Endometrial microvascular endothelial cells (primary cell): ENCODE data around the gene NEMP2. TPM values are rescaled to one million over a fixed set of nuclear protein-coding genes. Genes with fewer than 3 reads are reported as not detected.
"Not testable (repeated sequence)": the region's sequence is repeated elsewhere in the genome, so short reads cannot be mapped to it uniquely, and the experiment has no call there.

Experiments used
- in situ Hi-C: cut with HindIII; loops from 2 replicates; pipeline ENCODE4 v1.10.0; 2017; ENCODE audit warnings: low sequenced_read_pairs, low pct_unique_long_range_greater_than_20kb; ENCODE audit errors: inconsistent ontology term
- total RNA-seq: library from RNA; depleted of rRNA; stranded (reverse); fragments of >200 nt; gene quantifications from one replicate; pipeline ENCODE4 v1.2.3, GENCODE V29; 2015; ENCODE audit errors: inconsistent ontology term

Gene NEMP2
- total RNA-seq, 1 donor from 2014 or later, result 4.2 TPM

DNA sequence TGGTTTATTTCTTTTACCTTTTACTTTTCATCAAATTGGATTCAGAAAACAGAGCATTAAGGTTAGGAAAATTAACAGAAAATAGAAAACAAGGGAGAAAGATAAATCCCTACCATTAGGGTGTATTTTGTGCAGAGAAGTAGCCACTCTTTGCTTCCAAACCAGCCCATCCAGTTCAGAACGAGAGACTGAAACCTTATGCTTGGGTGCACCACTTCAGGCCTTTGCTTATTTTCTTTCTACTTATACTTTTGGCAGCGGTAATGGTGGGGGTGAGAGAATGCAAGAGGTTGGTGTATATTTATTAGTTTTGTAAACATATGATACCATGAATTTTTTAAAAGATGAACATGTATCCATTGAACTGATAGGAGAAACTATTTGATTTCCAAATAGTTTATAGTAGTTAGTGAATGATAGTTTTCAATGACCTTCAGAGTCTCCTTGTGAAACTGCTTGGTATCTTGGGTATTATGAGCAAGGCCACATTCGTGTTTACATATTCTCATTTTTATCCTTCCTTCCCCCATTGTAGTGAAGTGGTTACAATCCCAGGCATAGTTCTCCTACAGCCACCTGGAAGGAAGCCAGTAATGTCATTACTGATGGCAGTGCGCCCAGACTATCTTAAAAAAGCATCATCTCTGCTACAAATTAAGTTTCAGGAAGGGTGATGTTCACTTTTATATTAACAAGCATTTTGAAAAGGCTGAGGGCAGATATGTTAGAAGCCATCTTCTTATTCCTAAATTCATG lies 65.5 kb downstream of the NEMP2 start:
- in situ Hi-C loops, result no loop called here

DNA sequence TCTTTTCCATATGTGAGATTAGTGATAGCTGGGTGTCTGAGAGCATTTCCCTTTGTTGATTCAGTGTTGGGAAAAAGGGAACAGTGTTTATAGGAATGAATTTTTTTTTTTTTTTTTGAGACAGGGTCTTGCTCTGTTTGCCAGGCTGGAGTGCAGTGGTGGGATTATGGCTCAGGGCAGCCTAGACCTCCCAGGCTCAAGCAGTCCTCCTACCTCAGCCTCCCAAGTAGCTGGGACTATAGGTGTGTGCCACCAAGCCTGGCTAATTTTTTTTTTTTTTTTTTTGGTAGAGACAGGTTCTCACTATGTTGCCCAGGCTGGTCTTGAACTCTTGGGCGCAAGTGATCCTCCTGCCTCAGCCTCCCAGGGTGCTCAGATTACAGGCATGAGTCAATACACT lies 66.2 kb downstream of the NEMP2 start:
- in situ Hi-C loops, result not testable (repeated sequence)

DNA sequence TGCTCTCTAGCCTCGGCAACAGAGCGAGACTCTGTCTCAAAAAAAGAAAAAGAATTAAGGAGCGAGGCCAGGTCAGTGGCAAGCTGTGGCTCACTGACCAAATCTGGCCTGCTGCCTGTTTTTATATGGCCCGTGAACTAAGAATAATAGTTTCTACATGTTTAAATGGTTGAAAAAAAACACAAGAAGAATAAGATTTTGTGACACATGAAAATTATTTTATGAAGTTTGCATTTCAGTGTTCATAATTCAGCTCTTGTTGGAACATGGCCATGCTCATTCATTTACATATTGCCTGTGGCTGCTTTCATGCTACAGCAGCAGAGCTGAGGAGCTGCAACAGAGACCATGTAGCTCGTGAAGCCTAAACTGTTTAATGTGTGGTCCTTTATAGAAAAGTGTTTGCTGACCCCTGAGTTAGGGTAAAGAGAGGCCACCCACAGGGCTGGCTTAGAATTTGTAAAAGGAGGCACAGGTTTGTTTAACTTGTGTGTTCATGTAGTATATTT lies 66.9 kb downstream of the NEMP2 start:
- in situ Hi-C loops, result no loop called here

DNA sequence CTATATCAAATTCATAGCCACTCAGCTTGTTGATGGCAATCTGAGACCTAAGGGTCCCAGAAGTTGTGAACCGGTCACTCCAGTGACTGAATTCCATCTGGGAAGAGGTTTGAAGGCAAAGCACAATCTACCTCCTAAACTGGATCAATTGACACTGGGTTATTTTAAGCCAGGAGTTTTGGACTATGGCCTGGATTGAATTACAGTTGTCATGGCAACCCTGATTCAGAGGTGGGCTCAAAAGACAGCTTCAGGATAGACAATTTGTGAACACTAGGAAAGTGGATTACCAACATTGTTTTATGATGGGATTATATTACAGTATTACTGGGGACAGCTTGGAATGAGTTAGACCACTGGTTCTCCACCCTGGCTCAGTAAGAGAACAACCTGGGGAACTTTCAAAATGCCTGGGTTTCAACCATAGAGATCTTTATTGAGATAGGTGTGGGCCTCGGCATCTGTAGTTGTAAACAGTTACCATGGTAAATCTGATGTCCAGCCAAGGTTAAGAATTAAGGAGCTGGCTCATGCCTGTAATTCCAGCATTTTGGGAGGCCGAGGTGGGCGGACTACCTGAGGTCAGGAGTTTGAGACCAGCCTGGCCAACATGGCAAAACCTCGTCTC lies 67.6 kb downstream of the NEMP2 start:
- in situ Hi-C loops, result no loop called here

DNA sequence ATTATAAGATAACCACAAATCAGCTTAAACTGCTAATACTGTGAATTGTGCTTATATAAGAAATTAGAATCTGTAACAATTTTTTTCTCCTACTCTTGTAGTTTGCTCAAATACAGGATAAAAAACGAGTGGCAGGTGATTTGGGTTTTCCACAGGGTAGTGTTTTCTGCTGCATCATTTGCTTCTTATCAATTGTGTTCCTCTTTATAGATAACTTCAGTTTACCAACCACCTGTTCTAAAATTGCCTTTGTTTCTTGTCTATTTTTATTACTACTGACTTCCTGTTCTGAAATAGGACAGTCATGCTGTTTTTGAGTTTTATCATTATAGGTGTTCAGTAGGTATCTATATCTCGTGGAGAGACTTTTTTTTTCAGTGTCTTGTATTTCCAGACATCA lies 69.5 kb downstream of the NEMP2 start:
- in situ Hi-C loops, result no loop called here

DNA sequence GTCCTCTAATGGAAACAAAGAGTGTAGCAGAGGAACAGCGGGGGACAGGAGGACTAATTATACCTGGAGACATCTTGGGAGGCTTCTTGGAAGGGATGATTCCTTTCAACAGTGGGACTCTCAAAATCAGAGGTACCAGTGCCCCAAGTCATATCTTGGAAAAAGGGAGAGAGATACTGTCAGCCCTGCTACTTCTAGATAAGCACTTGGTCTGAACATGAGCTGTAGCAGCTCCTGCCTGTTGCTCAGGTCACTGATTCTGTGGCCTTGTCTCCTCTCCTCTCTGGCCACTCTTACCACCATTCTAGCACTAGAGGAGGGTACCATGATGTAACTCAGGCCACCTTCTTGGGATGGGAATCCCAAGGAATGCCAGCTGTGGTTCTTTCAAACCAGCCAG lies 71.9 kb downstream of the NEMP2 start:
- in situ Hi-C loops, result no loop called here

DNA sequence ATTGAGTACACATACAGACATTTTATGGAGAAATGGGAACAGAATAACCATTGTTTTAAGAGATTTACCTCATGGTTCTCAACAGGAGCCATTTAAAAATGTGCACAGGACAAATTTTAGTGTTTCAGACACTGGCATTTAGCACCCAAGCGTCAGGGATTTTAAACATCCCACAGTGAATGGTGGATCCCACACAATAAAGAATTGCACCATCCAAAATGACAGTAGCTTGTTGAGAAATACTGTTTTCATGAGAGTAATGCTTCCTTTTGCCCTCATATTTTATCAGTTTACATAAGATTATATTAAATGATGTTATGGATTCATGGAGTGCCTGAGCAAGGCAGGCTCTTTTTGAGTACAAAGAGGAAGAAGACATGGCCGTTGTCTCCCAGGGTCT lies 72.3 kb downstream of the NEMP2 start:
- in situ Hi-C loops, result no loop called here

DNA sequence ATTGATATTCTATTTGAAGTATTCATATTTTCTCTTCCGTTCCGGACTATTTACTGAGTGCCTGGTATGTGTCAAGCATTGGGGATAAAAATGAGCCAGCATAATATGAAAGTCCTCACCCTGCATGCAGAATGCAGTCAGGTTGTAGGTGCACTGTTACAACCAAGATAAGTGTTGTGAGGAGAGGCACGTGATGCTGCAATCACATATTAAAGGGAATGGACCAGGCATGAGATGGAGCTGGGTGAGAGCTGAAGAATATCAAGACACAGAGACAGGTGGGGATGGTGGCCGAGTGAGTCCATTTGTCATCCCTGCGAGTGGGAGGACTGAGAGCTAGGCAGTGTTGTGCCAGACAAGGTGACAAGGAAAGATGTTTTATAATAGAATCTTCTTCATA lies 74.0 kb downstream of the NEMP2 start:
- in situ Hi-C loops, result no loop called here

DNA sequence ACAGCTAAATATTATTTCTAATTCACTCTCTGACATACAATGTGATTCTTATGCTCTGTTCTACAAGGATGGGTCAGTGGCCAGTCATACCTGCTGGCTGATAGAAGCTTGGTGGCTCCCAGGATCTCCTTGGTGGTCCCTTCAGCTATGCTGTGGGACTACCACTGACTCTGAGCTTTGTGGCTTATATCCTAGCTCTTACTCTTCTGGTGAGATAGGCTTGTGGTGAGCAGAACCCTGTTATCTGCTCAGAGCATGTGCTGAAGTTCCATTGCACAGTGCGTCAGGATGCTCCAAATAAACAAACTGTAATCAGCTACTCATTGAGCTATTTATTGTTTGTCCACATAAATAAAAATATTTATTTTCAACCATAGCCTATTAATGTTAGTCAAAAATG lies 74.6 kb downstream of the NEMP2 start:
- in situ Hi-C loops, result no loop called here

DNA sequence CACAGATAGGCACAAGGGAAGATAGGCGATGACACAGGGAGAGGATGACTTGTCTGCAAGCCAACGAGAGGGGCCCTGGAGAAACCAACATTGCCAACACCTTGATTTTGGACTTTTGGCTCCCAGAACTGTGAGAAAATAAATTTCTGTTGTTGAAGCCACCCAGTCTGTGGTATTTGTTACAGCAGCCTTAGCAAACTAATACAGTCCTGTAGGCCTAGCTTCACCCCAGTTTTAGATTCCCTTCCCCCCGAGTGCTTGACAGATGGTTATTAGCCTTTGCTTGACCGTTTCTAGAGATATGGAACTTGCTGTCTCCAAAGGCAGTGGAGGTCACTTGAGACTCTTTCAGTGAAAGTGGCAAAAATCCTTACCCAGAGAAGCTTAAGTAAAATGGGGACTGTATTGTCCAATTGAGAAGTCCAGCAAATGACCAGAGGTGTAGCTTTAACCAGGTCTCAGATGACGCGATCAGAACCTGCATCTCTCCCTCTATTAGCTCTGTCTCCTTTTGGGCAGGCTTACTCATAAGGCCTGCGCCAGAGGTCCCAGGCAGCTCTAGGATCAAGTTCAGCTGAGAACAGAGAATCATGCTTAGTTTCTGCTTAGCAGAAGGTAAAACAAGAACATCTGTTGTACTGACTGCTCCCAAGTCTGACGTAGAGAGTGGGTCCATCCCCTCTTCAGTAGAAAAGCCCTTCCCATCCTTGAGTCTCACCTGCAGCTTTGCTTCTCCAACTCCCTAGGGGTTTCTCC lies 76.0 kb downstream of the NEMP2 start:
- in situ Hi-C loops, result no loop called here

DNA sequence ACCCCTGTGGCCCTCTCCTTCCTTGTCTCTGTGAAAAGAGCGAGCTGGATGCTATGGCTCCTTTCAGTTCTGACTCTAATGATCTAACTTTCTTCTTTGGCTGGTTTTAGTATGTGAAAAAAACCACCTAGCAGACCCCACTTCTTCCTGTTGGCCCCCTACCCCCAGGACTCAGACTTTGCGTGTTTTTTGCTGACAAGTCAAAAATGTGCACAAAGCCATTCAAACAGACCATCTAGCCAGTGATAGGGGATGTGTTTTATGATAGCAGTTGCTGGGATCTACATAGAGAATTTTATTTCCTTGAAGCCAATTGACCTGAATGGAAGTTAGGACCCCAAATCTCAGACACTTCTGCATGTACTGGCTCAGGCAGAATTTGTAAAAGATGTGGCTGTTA lies 77.3 kb downstream of the NEMP2 start:
- in situ Hi-C loops, result no loop called here

DNA sequence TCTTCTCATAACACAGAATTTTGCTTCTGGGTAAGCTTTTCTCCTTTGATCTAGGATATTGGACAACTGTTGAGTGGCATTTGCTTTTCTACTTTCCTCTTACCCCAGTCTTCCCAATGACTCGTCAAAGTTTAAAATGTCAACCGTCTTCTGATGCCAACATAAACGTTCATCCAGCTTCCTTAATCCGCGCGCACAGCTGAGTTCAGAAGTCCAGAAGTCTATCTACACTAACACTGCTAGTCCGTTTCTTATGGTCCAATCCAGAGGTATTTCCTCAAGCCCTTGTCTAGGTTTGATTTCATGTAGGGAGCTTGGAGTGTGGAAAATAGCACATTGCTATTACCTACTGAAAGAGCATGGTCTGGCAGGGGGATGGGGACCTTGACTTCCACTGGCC lies 77.7 kb downstream of the NEMP2 start:
- in situ Hi-C loops, result no loop called here

DNA sequence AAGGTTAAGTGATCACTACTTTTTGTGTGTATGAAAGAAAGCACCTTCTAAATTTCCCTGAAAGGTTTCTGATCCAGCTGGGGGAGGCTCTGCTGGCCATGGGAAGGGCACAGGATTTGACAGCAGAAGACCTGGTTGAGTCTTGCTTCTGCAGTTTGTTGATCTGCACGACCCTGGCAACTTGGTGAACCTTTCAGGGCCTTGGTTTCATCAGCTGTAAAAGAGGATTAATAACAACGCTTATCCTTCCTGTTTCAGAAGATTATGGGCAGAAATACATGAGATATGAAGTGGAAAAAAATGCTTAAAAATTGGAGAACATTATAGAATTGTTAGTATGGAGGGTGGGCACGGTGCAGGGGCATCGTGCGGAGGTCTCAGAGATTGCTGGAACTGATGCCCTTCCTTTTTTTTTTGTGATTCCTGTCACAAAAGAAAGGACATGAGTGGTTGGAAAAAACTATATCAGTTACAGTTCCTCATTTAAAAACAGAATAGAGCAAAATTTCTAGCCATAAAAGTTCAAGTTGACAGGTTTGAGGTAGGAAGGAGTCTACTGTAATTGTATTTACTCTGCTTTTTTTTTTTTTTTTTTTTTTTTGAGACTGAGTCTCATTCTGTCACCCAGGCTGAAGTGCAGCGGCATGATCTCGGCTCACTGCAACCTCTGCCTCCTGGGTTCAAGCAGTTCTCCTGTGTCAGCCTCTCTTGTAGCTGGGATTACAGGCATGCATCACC lies 79.0 kb downstream of the NEMP2 start:
- in situ Hi-C loops, result no loop called here

DNA sequence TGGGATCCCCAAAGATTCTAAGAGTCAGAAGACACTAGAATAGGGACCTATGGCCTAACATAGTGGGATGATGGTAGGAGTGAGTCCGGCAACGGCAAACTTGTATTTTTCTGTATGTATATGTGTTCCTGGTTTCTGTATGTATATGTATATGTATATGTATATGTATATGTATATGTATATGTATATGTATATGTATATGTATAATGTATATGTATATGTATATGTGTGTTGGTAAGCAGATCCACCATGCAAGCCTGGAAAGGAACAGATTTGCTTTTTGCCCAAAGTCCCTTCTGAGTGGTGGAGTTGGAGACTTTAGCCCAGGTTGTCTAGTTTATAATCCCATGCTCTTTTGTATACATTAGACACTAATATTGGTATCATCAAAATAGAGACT lies 79.7 kb downstream of the NEMP2 start:
- in situ Hi-C loops, result no loop called here

Other genes with a start within 250 kb of the NEMP2 start
- 18.1 TPM for gene HIBCH, start 214.9 kb downstream of the NEMP2 start, total RNA-seq
- gene INPP1, start 191.1 kb downstream of the NEMP2 start, total RNA-seq, result 29.4 TPM
- 2.5 TPM for gene MFSD6, start 126.4 kb downstream of the NEMP2 start, total RNA-seq
- 9.6 TPM for gene NAB1, start 114.4 kb upstream of the NEMP2 start, total RNA-seq